Neuronal stem cell (in vitro differentiated cells): ENCODE results near the gene PTPRJ.

Experiments used
- DNase-seq: peaks from one replicate; pipeline ENCODE4 v3.0.0-alpha.2; 2013; ENCODE audit warnings: low spot score
- H2AFZ ChIP-seq: one replicate; pipeline ENCODE4 v1.6.1; 2013; ENCODE audit warnings: mild to moderate bottlenecking, low read length, inconsistent platforms
- H2AK5ac ChIP-seq: 2 replicates; pipeline ENCODE4 v1.6.1; 2013; ENCODE audit warnings: low read depth, mild to moderate bottlenecking, inconsistent platforms, low read length, moderate library complexity, mixed read lengths
- H2BK120ac ChIP-seq: 2 replicates; pipeline ENCODE4 v1.6.1; 2013; ENCODE audit warnings: low read depth, mild to moderate bottlenecking, inconsistent platforms, low read length, moderate library complexity, mixed read lengths
- H2BK12ac ChIP-seq: one replicate; pipeline ENCODE4 v1.6.1; 2013; ENCODE audit warnings: low read length, inconsistent platforms
- H2BK15ac ChIP-seq: 2 replicates; pipeline ENCODE4 v1.6.1; 2013; ENCODE audit warnings: mild to moderate bottlenecking, low read length, inconsistent platforms, mixed read lengths
- H2BK5ac ChIP-seq: one replicate; pipeline ENCODE4 v1.6.1; 2013; ENCODE audit warnings: inconsistent platforms, mild to moderate bottlenecking, low read length, moderate library complexity
- H3K14ac ChIP-seq: one replicate; pipeline ENCODE4 v1.6.1; 2013; ENCODE audit warnings: low read length, inconsistent platforms
- H3K18ac ChIP-seq: 2 replicates; pipeline ENCODE4 v1.6.1; 2013; ENCODE audit warnings: low read length, inconsistent platforms
- H3K23ac ChIP-seq: 2 replicates; pipeline ENCODE4 v1.6.1; 2013; ENCODE audit warnings: low read depth, mild to moderate bottlenecking, mixed read lengths, low read length, inconsistent platforms; ENCODE audit not compliant: poor library complexity
- H3K27ac ChIP-seq: replicated peaks from 3 replicates; pipeline ENCODE4 v1.5.1; 2013; ENCODE audit warnings: low read length, inconsistent platforms
- H3K27me3 ChIP-seq, 3 experiments: 2 replicates each; pipeline ENCODE4 v1.6.1; 2013; ENCODE audit warnings: low read length in 3 of 3, mild to moderate bottlenecking in 2 of 3, inconsistent platforms in 1 of 3, low read depth in 1 of 3, mixed read lengths in 1 of 3, moderate library complexity in 1 of 3; ENCODE audit not compliant: control insufficient read depth in 3 of 3, insufficient read depth in 3 of 3
- H3K36me3 ChIP-seq, 2 donors: replicated peaks in 1 of 2; 2 replicates each; pipeline ENCODE4 v1.6.1; 2013; ENCODE audit warnings: low read length in 2 of 2; ENCODE audit not compliant: control insufficient read depth in 2 of 2, insufficient read depth in 2 of 2
- H3K4ac ChIP-seq: 2 replicates; pipeline ENCODE4 v1.6.1; 2013; ENCODE audit warnings: inconsistent platforms, mild to moderate bottlenecking, low read length, moderate library complexity
- H3K4me1 ChIP-seq, 2 donors: 1 replicate in 1 of 2; 2 replicates in 1 of 2; pipeline ENCODE4 v1.6.1; 2013; ENCODE audit warnings: low read length in 2 of 2, low read depth in 1 of 2; ENCODE audit not compliant: control insufficient read depth in 2 of 2, insufficient read depth in 1 of 2
- H3K4me2 ChIP-seq: one replicate; pipeline ENCODE4 v1.6.1; 2013; ENCODE audit warnings: mild to moderate bottlenecking, low read length, inconsistent platforms; ENCODE audit not compliant: insufficient read depth, poor library complexity, severe bottlenecking
- H3K4me3 ChIP-seq, 2 donors: 2 replicates each; pipeline ENCODE4 v1.5.1; 2013; ENCODE audit warnings: low read length in 2 of 2, mild to moderate bottlenecking in 2 of 2, inconsistent platforms in 1 of 2, moderate library complexity in 1 of 2
- H3K79me1 ChIP-seq: one replicate; pipeline ENCODE4 v1.6.1; 2013; ENCODE audit warnings: low read depth, mild to moderate bottlenecking, inconsistent platforms, low read length, moderate library complexity
- H3K9ac ChIP-seq: one replicate; pipeline ENCODE4 v1.6.1; 2013; ENCODE audit warnings: mild to moderate bottlenecking, low read depth, low read length, inconsistent platforms; ENCODE audit not compliant: poor library complexity
- H3K9me3 ChIP-seq, 2 donors: replicated peaks in 1 of 2; 2 replicates each; pipeline versions ENCODE3 to v1.6.1; 2013; ENCODE audit warnings: low read length in 2 of 2, mild to moderate bottlenecking in 2 of 2, inconsistent platforms in 1 of 2, low read depth in 1 of 2, mixed read lengths in 1 of 2, moderate library complexity in 1 of 2; ENCODE audit not compliant: control insufficient read depth in 2 of 2, insufficient read depth in 1 of 2
- H4K8ac ChIP-seq: one replicate; pipeline ENCODE4 v1.6.1; 2013; ENCODE audit warnings: low read depth, mild to moderate bottlenecking, inconsistent platforms, low read length, moderate library complexity
- H4K91ac ChIP-seq: one replicate; pipeline ENCODE4 v1.6.1; 2013; ENCODE audit warnings: low read length, low read depth, mild to moderate bottlenecking, inconsistent platforms; ENCODE audit not compliant: poor library complexity
- WGBS, 2 donors: extraction: QIAGEN DNeasy Blood & Tissue Kit; methylation state at CpG; one replicate each; pipeline ENCODE4 v1.1.7; 2013; ENCODE audit warnings: missing lambda C conversion rate in 2 of 2, mixed read lengths in 1 of 2; ENCODE audit not compliant: insufficient read length in 2 of 2, insufficient replicate concordance in 1 of 2; ENCODE audit errors: extremely low coverage in 2 of 2; 5-methylcytosine and 5-hydroxymethylcytosine counted together

Gene PTPRJ

DNA sequence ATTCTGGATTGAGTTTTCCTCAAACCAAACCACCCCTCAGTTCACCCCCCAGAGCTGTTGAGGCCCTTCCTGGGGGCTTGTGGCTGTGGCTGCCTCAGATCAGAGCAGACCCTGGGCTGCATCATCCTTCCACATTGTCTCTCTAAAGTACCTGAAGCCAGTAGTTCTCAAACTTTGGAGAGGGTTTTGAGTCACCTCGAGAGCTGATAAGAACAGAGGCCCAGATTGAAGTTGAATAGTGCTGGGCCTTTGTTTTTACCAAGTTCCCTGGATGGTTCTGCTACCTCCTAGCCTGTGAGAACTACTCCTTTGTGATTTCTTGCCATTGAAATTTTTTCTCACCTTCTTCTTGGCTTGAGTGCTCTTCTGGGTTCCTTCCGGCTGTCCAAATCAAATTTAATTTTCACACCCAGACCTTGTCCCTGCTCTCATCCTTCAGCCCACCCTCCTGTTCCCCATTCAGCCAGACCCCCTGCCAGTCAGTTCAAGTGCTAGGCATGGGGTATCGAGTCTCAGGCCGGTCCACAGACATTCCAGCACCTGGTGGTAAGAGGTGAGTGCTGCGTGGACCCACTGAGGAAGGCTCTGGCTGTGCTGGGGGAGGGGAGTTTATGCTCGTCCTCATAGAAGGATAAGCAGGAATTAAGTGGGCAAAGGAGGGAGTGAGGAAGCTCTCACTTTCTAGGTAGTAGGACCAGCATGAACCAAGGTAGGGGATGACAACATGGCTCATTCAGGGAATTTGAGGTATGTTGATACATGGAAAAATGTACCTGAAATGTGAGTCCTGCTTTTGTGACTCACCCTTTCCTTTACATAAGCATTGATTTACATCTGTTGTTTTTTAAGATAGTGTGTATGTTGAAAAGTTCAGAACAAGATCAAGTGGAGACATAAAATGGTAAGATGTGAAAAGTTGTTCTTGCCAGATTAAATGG, 116.5 kb downstream of the PTPRJ start:
- no peak overlapping the region for H3K9ac ChIP-seq
- no peak overlapping the region for H3K27ac ChIP-seq
- no peak overlapping the region for H3K23ac ChIP-seq
- H2BK15ac ChIP-seq: no peak overlapping the region
- no peak overlapping the region for H4K8ac ChIP-seq
- H2BK120ac ChIP-seq: no peak overlapping the region
- no peak overlapping the region for H4K91ac ChIP-seq
- H3K18ac ChIP-seq: peak overlapping the region; percentile 34
- H2BK12ac ChIP-seq: no peak overlapping the region
- H3K4me2 ChIP-seq: no peak overlapping the region
- no peaks in the 10 kb centered on the region for H3K79me1 ChIP-seq
- no peak overlapping the region for H2AK5ac ChIP-seq
- no peaks in the 10 kb centered on the region for H3K9me3 ChIP-seq
- H3K27me3 ChIP-seq: no peaks in the 10 kb centered on the region
- no peak overlapping the region for H3K4ac ChIP-seq
- no CpG with 5 or more reads among the region's 6 CpGs for WGBS, 2 donors
- no peak overlapping the region for H3K4me3 ChIP-seq
- no peak for DNase-seq
- no peaks in the 10 kb centered on the region for H3K36me3 ChIP-seq
- peaks cover 16 to 20% of the 10 kb centered on the region in 2 donors for H3K4me1 ChIP-seq
- no peak overlapping the region for H2BK5ac ChIP-seq
- H3K14ac ChIP-seq: no peak overlapping the region
- peak overlapping the region; percentile 27 for H2AFZ ChIP-seq

DNA sequence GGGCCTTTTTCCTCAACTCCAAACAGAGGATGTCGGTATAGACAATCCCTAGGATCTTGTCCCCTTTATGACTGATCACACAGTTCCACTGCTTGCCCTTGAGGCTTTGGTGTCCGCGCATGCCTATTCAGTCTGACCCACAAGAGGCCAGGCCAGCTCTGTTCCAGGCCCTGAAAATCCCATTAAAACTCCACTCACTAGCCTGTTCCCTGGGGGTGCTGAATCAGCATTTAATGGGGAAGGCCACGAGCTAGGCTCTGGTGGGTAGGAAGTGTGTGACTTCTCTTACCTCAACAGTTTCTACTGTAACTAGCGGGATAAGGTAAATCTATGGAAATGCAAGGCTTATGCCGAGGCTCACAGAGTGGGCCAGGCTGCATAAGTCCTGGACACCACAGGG, 117.7 kb downstream of the PTPRJ start:
- H3K4me3 ChIP-seq: no peak overlapping the region
- no peak overlapping the region for H2BK5ac ChIP-seq
- H3K4me1 ChIP-seq: peaks cover 16 to 23% of the 10 kb centered on the region in 2 donors
- no peak overlapping the region for H2AFZ ChIP-seq
- H3K4ac ChIP-seq: no peak overlapping the region
- no peak overlapping the region for H3K14ac ChIP-seq
- H3K9ac ChIP-seq: no peak overlapping the region
- H4K91ac ChIP-seq: no peak overlapping the region
- H4K8ac ChIP-seq: no peak overlapping the region
- H3K18ac ChIP-seq: no peak overlapping the region
- no peak overlapping the region for H3K23ac ChIP-seq
- H3K36me3 ChIP-seq: no peaks in the 10 kb centered on the region
- no peak overlapping the region for H2BK120ac ChIP-seq
- no peak overlapping the region for H3K27ac ChIP-seq
- H2BK12ac ChIP-seq: no peak overlapping the region
- H3K79me1 ChIP-seq: no peaks in the 10 kb centered on the region
- H3K9me3 ChIP-seq: no peaks in the 10 kb centered on the region
- no peak for DNase-seq
- no CpG with 5 or more reads among the region's 6 CpGs for WGBS, 2 donors
- no peak overlapping the region for H2AK5ac ChIP-seq
- H2BK15ac ChIP-seq: no peak overlapping the region
- H3K4me2 ChIP-seq: no peak overlapping the region
- no peaks in the 10 kb centered on the region for H3K27me3 ChIP-seq

DNA sequence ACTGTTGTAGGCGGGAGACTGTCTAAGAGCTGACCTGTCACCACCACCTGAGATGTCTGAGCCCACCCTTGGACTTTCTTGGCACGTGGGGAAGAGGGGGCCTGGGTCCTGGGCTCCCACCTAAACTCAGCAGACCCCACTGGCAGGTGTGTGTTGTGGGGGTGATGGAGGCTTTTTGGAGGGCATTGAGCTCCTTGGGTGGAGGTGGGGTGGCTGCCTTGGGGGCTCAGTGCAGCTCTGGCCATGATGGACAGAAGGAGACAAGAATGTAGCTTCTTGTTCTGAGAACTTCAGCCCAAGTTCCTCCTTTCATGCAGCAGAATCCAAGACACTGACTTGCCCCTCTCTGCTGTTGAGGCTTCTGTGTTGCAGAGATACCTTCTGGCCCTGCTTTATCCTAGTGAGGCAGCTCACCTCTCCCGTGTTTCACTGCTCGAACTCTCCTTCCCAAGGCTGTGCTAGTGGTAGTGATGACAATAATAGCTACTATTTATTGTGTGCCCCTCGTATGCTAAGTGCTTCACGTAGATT, 119.6 kb downstream of the PTPRJ start:
- no peak overlapping the region for H3K27ac ChIP-seq
- H3K27me3 ChIP-seq: no peaks in the 10 kb centered on the region
- H3K23ac ChIP-seq: no peak overlapping the region
- H3K4ac ChIP-seq: no peak overlapping the region
- no peak overlapping the region for H2BK120ac ChIP-seq
- H2BK15ac ChIP-seq: no peak overlapping the region
- H2BK12ac ChIP-seq: no peak overlapping the region
- H2BK5ac ChIP-seq: no peak overlapping the region
- H3K9me3 ChIP-seq: no peaks in the 10 kb centered on the region
- peaks cover 16 to 20% of the 10 kb centered on the region in 2 donors for H3K4me1 ChIP-seq
- H2AK5ac ChIP-seq: no peak overlapping the region
- no peak overlapping the region for H4K8ac ChIP-seq
- H3K9ac ChIP-seq: no peak overlapping the region
- H3K36me3 ChIP-seq: no peaks in the 10 kb centered on the region
- H3K79me1 ChIP-seq: no peaks in the 10 kb centered on the region
- H2AFZ ChIP-seq: no peak overlapping the region
- no peak for DNase-seq
- H3K4me2 ChIP-seq: no peak overlapping the region
- H4K91ac ChIP-seq: no peak overlapping the region
- WGBS, 2 donors: no CpG with 5 or more reads among the region's 6 CpGs
- H3K4me3 ChIP-seq: no peak overlapping the region
- no peak overlapping the region for H3K18ac ChIP-seq
- no peak overlapping the region for H3K14ac ChIP-seq

DNA sequence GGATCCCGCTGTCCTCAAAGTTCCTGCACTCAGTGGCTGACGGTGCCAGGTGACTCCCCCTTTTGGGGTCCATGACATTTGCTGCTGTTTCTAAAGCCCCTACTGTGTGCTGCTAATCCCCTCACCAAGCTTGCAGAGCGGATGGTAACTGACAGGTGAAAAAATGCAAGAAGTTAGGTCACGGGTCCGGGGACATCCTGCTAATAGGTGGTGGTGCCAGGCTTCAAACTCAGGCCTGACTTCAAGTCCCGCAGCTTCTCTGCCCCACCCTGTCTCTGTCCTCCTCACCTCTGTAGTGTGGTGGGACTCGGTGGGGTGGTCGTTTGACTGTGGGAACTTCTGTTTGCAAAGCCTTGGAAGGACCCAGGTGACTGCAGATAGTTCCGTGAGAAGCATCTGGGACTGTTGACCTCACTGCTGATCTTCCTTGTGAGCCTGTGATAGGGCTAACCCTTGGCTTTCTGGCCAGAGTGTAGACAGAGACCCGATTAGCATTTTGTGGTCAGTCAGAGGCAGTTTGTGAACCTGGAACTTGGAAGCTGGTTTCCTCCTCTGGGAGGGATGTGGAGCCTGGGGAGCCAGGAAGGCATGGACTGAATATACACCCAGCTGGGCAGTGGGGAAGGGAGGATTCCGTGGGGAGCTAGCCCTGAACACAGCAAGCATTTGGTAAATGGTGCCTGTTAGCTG, 120.8 kb downstream of the PTPRJ start:
- Histone ChIP-seq H3K4ac (no peak overlapping the region), H3K36me3 (no peaks in the 10 kb centered on the region), H3K27ac (no peak overlapping the region), H3K14ac (no peak overlapping the region), H3K27me3 (no peaks in the 10 kb centered on the region), H3K4me1 (peaks cover 14 to 15% of the 10 kb centered on the region in 2 donors), H2AK5ac (no peak overlapping the region), H2BK15ac (no peak overlapping the region), H2AFZ (no peak overlapping the region), H4K91ac (no peak overlapping the region), H2BK12ac (no peak overlapping the region), H4K8ac (peak overlapping the region; percentile 49), H3K4me2 (no peak overlapping the region), H3K18ac (peak overlapping the region; percentile 9), H3K4me3 (no peak overlapping the region), H3K9ac (no peak overlapping the region), H3K79me1 (no peaks in the 10 kb centered on the region), H2BK5ac (no peak overlapping the region), H3K23ac (no peak overlapping the region), H2BK120ac (no peak overlapping the region), H3K9me3 (no peaks in the 10 kb centered on the region)
- WGBS, 2 donors: no CpG with 5 or more reads among the region's 11 CpGs
- no peak for DNase-seq
